Fibroblast of villous mesenchyme (primary cell): ENCODE results near the gene LRRC75A. TPM values are rescaled to one million over a fixed set of nuclear protein-coding genes. Genes with fewer than 3 reads are reported as not detected.

ENCODE experiments used
- DNase-seq: peaks from one replicate; pipeline ENCODE4 v3.0.0-alpha.2; 2010; ENCODE audit warnings: low read depth
- H3K4me3 ChIP-seq: 2 replicates; pipeline ENCODE4 v1.5.1; 2011; ENCODE audit warnings: low read depth, mild to moderate bottlenecking, low read length
- total RNA-seq: library from RNA; depleted of rRNA; stranded (reverse); fragments of >200 nt; gene quantifications from 2 replicates; pipeline ENCODE4 v1.2.3, GENCODE V29; 2012
- TF ChIP-seq, protein P1 (sequence below): IDR thresholded peaks from 2 replicates; pipeline ENCODE4 v1.5.1; 2012; ENCODE audit warnings: low read depth, mild to moderate bottlenecking, low read length; ENCODE audit not compliant: insufficient read depth

The LRRC75A gene
- total RNA-seq, 1 donor = 2.6 TPM

DNA sequence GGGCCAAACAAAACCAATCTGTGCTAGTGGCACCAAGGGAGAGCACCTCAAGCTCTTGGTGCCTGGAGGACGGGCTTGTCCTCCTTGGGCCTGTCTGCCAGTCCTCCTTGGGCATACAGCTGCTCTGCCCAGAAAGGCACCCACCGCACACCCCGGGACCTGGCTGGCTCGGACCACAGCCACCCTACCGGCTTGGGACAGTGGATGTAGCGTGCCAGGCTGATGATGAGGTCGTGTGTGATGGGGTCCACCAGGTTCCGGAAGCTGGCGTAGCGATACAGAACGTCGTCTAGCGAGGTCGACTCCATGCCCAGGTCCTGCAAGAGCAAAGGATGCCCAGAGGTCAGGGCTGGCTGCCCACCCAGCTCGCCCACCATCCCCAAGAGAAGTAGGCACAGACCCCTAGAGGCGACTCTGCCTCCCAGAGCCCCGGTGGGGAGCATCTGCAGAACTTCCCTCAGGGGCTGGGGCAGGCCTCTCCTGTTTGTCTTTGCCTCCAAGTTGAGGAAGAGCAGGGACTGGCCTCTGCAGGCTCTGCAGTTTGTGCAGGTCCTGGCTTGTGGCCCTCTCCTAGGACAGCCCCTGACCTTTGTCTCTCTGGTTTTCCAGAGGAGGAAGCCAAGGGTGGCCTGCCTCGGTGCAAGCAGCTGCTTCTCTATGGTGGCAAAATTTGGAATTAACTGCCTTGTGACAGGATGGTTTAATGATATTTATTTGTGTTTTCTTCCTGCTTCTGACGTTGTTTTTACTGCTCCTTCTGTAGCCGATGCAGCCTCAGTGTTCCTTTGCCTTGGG, 29.7 kb downstream of the LRRC75A start:
- DNase-seq = no peak
- TF ChIP-seq, protein P1, sequence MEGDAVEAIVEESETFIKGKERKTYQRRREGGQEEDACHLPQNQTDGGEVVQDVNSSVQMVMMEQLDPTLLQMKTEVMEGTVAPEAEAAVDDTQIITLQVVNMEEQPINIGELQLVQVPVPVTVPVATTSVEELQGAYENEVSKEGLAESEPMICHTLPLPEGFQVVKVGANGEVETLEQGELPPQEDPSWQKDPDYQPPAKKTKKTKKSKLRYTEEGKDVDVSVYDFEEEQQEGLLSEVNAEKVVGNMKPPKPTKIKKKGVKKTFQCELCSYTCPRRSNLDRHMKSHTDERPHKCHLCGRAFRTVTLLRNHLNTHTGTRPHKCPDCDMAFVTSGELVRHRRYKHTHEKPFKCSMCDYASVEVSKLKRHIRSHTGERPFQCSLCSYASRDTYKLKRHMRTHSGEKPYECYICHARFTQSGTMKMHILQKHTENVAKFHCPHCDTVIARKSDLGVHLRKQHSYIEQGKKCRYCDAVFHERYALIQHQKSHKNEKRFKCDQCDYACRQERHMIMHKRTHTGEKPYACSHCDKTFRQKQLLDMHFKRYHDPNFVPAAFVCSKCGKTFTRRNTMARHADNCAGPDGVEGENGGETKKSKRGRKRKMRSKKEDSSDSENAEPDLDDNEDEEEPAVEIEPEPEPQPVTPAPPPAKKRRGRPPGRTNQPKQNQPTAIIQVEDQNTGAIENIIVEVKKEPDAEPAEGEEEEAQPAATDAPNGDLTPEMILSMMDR = no peak
- no peak overlapping the region for H3K4me3 ChIP-seq

DNA sequence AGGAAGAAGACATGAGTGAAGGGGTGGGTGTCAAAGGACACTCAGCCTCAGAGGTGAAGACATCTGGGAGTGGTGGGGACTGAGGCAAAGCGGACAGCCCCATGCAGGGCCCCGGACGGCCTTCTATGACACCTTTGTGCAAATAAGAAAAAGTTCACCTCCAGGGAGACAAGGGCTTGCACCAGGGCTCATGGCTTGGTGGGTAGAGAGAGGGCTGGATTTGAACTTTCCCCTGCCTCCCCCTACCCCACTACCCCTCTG, 30.5 kb downstream of the LRRC75A start:
- no peak for DNase-seq
- TF ChIP-seq, protein P1 = no peak
- no peak overlapping the region for H3K4me3 ChIP-seq

DNA sequence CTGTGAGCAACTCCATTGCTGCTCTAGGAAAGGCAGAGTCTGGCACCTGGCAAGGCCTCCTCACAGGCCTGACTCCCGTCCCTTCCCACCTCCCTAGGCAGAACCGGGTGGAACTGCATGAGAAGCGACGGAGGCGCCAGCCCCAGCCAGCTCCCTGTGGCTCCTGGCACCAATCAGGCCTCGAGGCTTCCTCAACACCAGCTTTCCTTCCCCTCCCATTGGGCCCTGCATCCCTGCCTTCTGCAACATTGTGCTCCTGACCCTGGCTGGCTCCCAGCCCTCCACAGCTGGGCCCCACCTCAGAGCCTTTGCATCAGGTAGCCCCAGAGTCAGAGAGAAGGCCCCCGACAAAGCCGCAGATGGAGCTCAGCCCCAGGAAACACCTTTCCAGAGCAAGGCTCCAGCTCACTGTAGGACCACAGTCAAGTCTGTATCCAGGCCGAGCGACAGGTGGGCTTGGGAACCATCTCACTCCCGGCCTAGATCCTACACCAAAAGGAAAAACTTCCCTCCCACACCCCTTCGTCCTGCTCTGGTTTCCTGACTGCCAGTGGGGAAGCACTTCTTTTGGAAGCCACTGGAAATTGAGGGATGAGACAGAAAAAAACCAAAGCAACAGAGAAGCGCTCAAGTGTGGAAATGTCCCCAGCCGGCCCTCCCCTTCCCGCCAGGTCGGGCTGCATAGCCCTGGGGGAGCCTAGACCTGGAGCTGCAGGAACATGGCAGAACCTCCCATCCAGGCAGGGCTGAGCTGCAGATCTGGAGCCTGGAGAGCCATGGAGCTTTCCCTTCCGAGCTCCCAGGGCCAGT, 31.0 kb downstream of the LRRC75A start:
- DNase-seq = no peak
- no peak overlapping the region for H3K4me3 ChIP-seq
- TF ChIP-seq, protein P1 = no peak

DNA sequence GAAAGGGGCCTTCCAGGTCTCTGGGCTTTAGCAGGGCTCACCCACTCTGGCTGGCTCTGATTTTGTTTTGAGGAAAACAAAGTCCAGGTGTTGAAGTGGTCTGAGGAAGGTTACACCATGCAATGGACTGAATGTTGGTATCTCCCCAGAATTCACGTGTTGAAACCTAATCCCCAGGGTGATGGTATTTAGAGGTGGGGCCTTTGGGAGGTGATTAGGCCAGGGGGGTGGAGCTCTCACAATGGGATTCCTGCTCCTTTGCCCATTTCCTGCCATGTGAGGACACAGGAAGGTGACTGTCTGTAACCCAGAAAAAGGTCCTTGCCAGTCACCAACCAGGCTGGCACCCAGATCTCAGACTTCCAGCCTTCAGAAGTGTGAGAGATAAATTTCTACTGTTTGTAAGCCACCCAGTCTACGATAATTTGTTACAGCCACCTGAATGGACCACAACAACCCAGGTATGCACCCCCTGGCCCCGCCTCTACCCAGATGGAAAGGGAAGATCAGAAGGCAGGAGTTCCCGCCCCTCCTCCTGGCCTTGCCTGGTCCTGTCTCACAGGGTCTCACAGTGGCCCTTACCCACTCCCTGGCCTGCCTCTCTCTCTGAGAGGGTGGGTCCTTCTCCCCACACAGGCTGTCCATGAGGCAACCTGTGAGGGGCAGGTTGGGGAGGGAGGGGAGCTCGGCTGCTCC, 32.0 kb downstream of the LRRC75A start:
- no peak for DNase-seq
- H3K4me3 ChIP-seq = no peak overlapping the region
- TF ChIP-seq, protein P1 = no peak

GRCh38 chr17:16459271-16459670, 32.7 kb downstream of the LRRC75A start:
- DNase-seq = no peak
- TF ChIP-seq, protein P1 = no peak
- no peak overlapping the region for H3K4me3 ChIP-seq

- TF ChIP-seq, protein P1 = peak; percentile 18
- H3K4me3 ChIP-seq = no peak overlapping the region
- no peak for DNase-seq
Observed at GRCh38 chr17:16456742-16457316, 35.2 kb downstream of the LRRC75A start.
